Peyer's patch (tissue), 4 donors: ENCODE results near the gene WAS.

Experiments
- POLR2A ChIP-seq, 2 donors: fragments of 450-650 bp; IDR thresholded peaks; one replicate each; pipeline ENCODE4 v1.5.1; 2017; ENCODE audit warnings: antibody characterized with exemption in 2 of 2, mild to moderate bottlenecking in 2 of 2, moderate library complexity in 2 of 2
- TF ChIP-seq, protein P1 (sequence below), 6 experiments: fragments of 450-650 bp in 4 of 6; fragments of 200-600 bp in 2 of 6; sonication (generic) in 1 of 6; IDR thresholded peaks; one replicate each; pipeline ENCODE4 v1.5.1; 2017 to 2019; ENCODE audit warnings: antibody characterized with exemption in 6 of 6, mild to moderate bottlenecking in 3 of 6, moderate library complexity in 1 of 6

DNA sequence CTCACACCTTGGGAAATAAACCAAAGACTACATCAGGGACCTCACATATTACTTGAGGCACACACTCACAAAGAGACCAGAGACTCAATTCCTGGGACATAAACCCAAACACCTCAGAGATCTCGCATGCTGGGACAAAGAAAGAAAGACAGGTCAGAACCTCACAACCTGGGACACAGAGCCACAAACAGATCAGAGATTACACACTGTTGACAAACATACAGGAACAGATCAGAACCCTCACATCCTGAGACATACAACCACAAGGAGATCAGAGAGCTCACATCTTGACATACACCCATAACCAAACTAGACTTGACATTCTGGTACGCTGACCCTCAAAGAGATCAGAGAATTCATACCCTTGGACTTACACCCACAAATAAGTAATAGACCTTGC lies 30.2 kb downstream of the WAS start:
- no peak for TF ChIP-seq POLR2A (IDR thresholded peaks at IDR 0.05)
- TF ChIP-seq, protein P1, sequence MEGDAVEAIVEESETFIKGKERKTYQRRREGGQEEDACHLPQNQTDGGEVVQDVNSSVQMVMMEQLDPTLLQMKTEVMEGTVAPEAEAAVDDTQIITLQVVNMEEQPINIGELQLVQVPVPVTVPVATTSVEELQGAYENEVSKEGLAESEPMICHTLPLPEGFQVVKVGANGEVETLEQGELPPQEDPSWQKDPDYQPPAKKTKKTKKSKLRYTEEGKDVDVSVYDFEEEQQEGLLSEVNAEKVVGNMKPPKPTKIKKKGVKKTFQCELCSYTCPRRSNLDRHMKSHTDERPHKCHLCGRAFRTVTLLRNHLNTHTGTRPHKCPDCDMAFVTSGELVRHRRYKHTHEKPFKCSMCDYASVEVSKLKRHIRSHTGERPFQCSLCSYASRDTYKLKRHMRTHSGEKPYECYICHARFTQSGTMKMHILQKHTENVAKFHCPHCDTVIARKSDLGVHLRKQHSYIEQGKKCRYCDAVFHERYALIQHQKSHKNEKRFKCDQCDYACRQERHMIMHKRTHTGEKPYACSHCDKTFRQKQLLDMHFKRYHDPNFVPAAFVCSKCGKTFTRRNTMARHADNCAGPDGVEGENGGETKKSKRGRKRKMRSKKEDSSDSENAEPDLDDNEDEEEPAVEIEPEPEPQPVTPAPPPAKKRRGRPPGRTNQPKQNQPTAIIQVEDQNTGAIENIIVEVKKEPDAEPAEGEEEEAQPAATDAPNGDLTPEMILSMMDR (IDR thresholded peaks at IDR 0.05), result no peak
